Body of pancreas (tissue), 4 donors: Measurements from ENCODE around the gene IQGAP2. TPM values are rescaled to one million over a fixed set of nuclear protein-coding genes. Genes with fewer than 3 reads are reported as not detected.

Source experiments
- ATAC-seq: fragments of 150-250 bp; one replicate; pipeline ENCODE4 v1.9.1; 2016
- DNase-seq, 4 donors: peaks; one replicate each; pipeline ENCODE4 v3.0.0-alpha.2; 2019
- H3K27ac ChIP-seq, 4 donors: fragments of 200-600 bp; sonication (generic); 1 replicate in 3 of 4; 2 replicates in 1 of 4; pipeline versions ENCODE4 v1.5.1 to v1.6.1; 2016 to 2019; ENCODE audit warnings: mild to moderate bottlenecking in 1 of 4, mixed read lengths in 1 of 4, moderate library complexity in 1 of 4
- H3K27me3 ChIP-seq, 2 donors: fragments of 200-600 bp; sonication (generic); one replicate each; pipeline ENCODE4 v1.6.0; 2016; ENCODE audit warnings: mild to moderate bottlenecking in 1 of 2
- H3K36me3 ChIP-seq, 2 donors: fragments of 200-600 bp; sonication (generic); replicated peaks in 1 of 2; 2 replicates each; pipeline ENCODE4 v1.5.1; 2016; ENCODE audit warnings: low read depth in 2 of 2; ENCODE audit not compliant: insufficient read depth in 1 of 2
- H3K4me1 ChIP-seq: fragments of 200-600 bp; sonication (generic); one replicate; pipeline ENCODE4 v1.6.0; 2016
- H3K4me3 ChIP-seq, 2 donors: fragments of 200-600 bp; sonication (generic); 1 replicate in 1 of 2; 2 replicates in 1 of 2; pipeline ENCODE4 v1.5.1; 2016 to 2019
- H3K9me3 ChIP-seq, 3 donors: fragments of 200-600 bp; sonication (generic); 1 replicate in 2 of 3; 2 replicates in 1 of 3; pipeline ENCODE4 v1.5.1; 2016
- POLR2A ChIP-seq, 3 donors: fragments of 450-650 bp; IDR thresholded peaks; one replicate each; pipeline ENCODE4 v1.6.1; 2016; ENCODE audit warnings: antibody characterized with exemption in 3 of 3, mild to moderate bottlenecking in 2 of 3
- WGBS, 2 donors: methylation state at CpG; one replicate each; pipeline ENCODE4 v1.1.5; 2017; 5-methylcytosine and 5-hydroxymethylcytosine counted together
- intact Hi-C: fragments of 100-400 bp; cut with DNase I; formaldehyde crosslinking; loops from one replicate; pipeline ENCODE4 v1.15.1; 2023
- total RNA-seq, 2 donors: library from RNA; depleted of rRNA; stranded (reverse); fragments of >200 nt; gene quantifications; one replicate each; pipeline ENCODE4 v1.1.0, GENCODE V29; 2016
- TF ChIP-seq, protein P1 (sequence below), 7 experiments: fragments of 450-650 bp in 4 of 7; fragments of 200-600 bp in 3 of 7; sonication (generic) in 3 of 7; IDR thresholded peaks; one replicate each; pipeline ENCODE4 v1.5.1; 2016 to 2019; ENCODE audit warnings: antibody characterized with exemption in 7 of 7

Gene IQGAP2
- total RNA-seq, 2 donors from 2014 or later, result 41.2 to 49.5 TPM

DNA sequence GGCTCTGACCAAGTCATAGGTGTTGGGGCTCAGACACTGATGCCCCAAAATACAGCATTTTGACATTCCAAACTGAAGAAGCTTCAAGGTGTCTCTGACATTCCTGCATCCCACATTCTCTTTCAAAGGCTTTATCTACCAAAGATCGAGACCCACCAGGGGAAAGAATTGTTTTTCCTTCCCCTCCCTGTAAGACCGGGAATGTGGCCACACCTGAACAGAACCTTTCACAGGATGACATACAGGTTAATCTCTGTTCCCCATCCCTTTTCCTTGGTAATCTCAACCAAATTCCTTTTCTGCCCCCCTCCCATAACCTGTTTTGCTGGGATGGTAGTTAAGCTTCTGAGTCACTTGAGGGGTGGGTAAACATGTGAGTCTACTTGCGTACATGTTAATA is 72.3 kb downstream of the IQGAP2 start:
- Histone ChIP-seq H3K27ac (peak overlapping the region in 1 of 4 donors; percentile 1), H3K27me3 (no peaks in the 10 kb centered on the region), H3K9me3 (no peaks in the 10 kb centered on the region), H3K4me3 (no peak overlapping the region), H3K4me1 (peaks cover 45% of the 10 kb centered on the region), H3K36me3 (no peaks in the 10 kb centered on the region)
- ATAC-seq (no peak), DNase-seq (no peak)
- intact Hi-C loops, result no loop called here
- 93 to 96% methylated on average over 3 of the region's 3 CpGs for WGBS, 2 donors
- no peak for TF ChIP-seq POLR2A (IDR thresholded peaks at IDR 0.05)
- TF ChIP-seq, protein P1, sequence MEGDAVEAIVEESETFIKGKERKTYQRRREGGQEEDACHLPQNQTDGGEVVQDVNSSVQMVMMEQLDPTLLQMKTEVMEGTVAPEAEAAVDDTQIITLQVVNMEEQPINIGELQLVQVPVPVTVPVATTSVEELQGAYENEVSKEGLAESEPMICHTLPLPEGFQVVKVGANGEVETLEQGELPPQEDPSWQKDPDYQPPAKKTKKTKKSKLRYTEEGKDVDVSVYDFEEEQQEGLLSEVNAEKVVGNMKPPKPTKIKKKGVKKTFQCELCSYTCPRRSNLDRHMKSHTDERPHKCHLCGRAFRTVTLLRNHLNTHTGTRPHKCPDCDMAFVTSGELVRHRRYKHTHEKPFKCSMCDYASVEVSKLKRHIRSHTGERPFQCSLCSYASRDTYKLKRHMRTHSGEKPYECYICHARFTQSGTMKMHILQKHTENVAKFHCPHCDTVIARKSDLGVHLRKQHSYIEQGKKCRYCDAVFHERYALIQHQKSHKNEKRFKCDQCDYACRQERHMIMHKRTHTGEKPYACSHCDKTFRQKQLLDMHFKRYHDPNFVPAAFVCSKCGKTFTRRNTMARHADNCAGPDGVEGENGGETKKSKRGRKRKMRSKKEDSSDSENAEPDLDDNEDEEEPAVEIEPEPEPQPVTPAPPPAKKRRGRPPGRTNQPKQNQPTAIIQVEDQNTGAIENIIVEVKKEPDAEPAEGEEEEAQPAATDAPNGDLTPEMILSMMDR (IDR thresholded peaks at IDR 0.05), result no peak

DNA sequence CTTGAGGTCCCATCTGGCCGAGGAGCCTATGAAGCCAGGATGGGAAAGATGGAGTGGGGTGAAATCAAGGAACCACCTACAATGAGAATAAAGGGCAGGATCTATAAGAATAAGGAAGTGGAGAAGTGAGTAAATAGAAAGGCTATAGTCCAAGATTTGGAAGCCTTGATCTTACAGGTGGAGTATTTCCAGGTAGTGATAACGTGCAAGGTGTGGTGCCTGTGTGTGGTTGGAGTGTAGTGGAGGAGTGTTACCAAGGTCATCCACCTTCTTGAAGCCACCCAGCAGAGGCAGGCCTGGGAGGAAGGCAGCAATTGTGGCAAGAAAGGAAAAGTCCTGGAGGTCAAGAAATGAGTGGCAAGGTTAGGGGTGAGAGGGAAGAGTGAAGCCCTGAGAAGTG is 72.9 kb downstream of the IQGAP2 start:
- ATAC-seq (no peak), DNase-seq (no peak)
- Histone ChIP-seq H3K4me3 (no peak overlapping the region), H3K9me3 (no peaks in the 10 kb centered on the region), H3K4me1 (peaks cover 40% of the 10 kb centered on the region), H3K27me3 (no peaks in the 10 kb centered on the region), H3K27ac (peak overlapping the region in 2 of 4 donors; percentile 1 to 29), H3K36me3 (no peaks in the 10 kb centered on the region)
- no peak for TF ChIP-seq POLR2A (IDR thresholded peaks at IDR 0.05)
- TF ChIP-seq, protein P1 (IDR thresholded peaks at IDR 0.05), result no peak
- intact Hi-C loops, result no loop called here
- 46 to 48% methylated on average over 2 of the region's 2 CpGs for WGBS, 2 donors

DNA sequence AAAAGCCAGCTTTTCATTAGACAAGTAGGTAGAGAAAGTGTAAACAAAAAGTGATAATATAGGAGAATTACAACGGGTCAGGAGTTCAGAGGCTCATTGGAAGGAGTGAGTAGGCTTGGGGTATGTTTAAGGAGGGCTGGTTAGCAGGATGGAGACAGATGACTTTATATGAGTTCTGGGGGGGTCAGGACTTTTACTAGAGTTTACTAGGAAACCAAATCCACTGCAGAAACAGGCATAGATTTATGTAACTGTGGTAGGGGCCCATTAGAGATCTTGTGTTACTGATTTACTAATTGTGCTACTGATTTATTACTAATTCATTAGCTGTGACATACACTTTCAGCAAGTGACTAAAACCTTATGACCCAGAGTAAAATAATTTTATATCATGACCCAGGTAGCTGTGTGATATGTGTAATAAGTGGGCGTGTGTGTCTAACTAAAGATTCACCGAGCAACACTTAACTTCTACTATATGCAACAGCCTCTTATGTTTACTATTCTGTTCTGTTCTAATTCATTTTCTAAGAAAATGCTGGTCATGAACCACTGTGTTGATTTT is 73.5 kb downstream of the IQGAP2 start:
- peaks cover 34% of the 10 kb centered on the region for H3K4me1 ChIP-seq
- TF ChIP-seq, protein P1 (IDR thresholded peaks at IDR 0.05), result no peak
- TF ChIP-seq POLR2A (IDR thresholded peaks at IDR 0.05), result no peak
- no peaks in the 10 kb centered on the region for H3K9me3 ChIP-seq
- no peak for ATAC-seq
- H3K27me3 ChIP-seq, result no peaks in the 10 kb centered on the region
- DNase-seq, result no peak
- H3K36me3 ChIP-seq, result no peaks in the 10 kb centered on the region
- no peak overlapping the region for H3K4me3 ChIP-seq
- WGBS, 2 donors, result 58 to 65% methylated on average over 3 of the region's 3 CpGs
- intact Hi-C loops, result no loop called here
- H3K27ac ChIP-seq, result peak overlapping the region in 2 of 4 donors; percentile 1 to 29

DNA sequence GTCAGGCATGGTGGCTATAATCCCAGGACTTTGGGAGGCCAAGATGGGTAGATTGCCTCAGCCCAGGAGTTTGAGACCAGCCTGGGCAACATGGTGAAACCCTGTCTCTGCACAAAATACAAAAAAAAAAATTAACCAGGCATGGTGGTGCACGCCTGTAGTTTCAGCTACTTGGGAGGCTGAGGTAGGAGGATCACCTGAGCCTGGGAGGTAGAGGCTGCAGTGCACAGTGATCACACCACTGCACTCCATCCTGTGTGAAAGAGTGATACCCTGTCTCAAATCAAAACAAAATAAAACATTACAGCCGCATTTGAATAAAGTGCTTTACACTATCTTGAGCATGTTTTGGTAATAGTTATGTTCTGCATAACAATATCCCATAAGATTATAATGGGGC is 74.0 kb downstream of the IQGAP2 start:
- WGBS, 2 donors, result 92 to 95% methylated on average over 2 of the region's 2 CpGs
- intact Hi-C loops, result no loop called here
- H3K27ac ChIP-seq, result no peak overlapping the region

DNA sequence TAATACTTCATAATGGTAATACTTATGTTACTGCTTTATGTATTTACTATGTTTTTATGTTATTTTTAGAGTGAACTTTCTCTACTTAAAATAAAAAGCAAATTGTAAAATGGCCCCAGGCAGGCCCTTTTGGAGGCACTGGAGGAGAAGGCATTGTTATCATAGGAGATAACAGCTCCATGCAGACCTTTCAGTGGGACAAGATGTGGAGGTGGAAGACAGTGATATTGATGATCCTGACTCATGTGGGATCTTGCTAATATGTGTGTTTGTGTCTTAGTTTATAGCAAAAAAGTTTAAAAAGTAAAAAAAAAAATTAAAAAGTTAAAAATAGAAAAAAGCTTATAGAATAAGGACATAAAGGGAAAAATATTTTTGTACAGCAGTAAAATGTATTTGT is 74.5 kb downstream of the IQGAP2 start:
- H3K27ac ChIP-seq, result no peak overlapping the region
- H3K4me1 ChIP-seq, result peaks cover 33% of the 10 kb centered on the region
- DNase-seq (no peak), ATAC-seq (no peak)
- TF ChIP-seq, protein P1 (IDR thresholded peaks at IDR 0.05), result no peak
- TF ChIP-seq POLR2A (IDR thresholded peaks at IDR 0.05), result no peak
- no peaks in the 10 kb centered on the region for H3K27me3 ChIP-seq
- H3K36me3 ChIP-seq, result no peaks in the 10 kb centered on the region
- intact Hi-C loops, result no loop called here
- H3K4me3 ChIP-seq, result no peak overlapping the region
- no peaks in the 10 kb centered on the region for H3K9me3 ChIP-seq

More for the DNA sequence above, 74.0 kb downstream of the IQGAP2 start:
- ATAC-seq, result no peak
- H3K36me3 ChIP-seq, result no peaks in the 10 kb centered on the region
- H3K27me3 ChIP-seq, result no peaks in the 10 kb centered on the region
- no peak for TF ChIP-seq POLR2A (IDR thresholded peaks at IDR 0.05)
- TF ChIP-seq, protein P1 (IDR thresholded peaks at IDR 0.05), result no peak
- peaks cover 31% of the 10 kb centered on the region for H3K4me1 ChIP-seq
- DNase-seq, result no peak
- no peak overlapping the region for H3K4me3 ChIP-seq
- no peaks in the 10 kb centered on the region for H3K9me3 ChIP-seq
